ENCODE results near the gene PRIM2.
"Not testable (repeated sequence)": the region's sequence is repeated elsewhere in the genome, so short reads cannot be mapped to it uniquely, and the experiment has no call there.

PRIM2 gene

GRCh38 chr6:57631773-57632172 lies 314.3 kb downstream of the PRIM2 start:
- not testable (repeated sequence) for DNase-seq

- not testable (repeated sequence) for DNase-seq
These were observed 341.1 kb downstream of the PRIM2 start for GRCh38 chr6:57658526-57658925.

GRCh38 chr6:57659794-57660193 lies 342.4 kb downstream of the PRIM2 start:
- DNase-seq: not testable (repeated sequence)

- DNase-seq: not testable (repeated sequence)
These were observed 343.5 kb downstream of the PRIM2 start for GRCh38 chr6:57660940-57661339.

GRCh38 chr6:57668108-57668507 lies 350.7 kb downstream of the PRIM2 start:
- not testable (repeated sequence) for DNase-seq

GRCh38 chr6:57671237-57671636 lies 353.8 kb downstream of the PRIM2 start:
- not testable (repeated sequence) for DNase-seq

- not testable (repeated sequence) for DNase-seq
These were observed 354.7 kb downstream of the PRIM2 start for GRCh38 chr6:57671937-57672627.

GRCh38 chr6:57673281-57673680 lies 355.9 kb downstream of the PRIM2 start:
- not testable (repeated sequence) for DNase-seq

GRCh38 chr6:57675386-57675785 lies 358.0 kb downstream of the PRIM2 start:
- DNase-seq: not testable (repeated sequence)

GRCh38 chr6:57696382-57696781 lies 379.0 kb downstream of the PRIM2 start:
- DNase-seq: not testable (repeated sequence)

Measured in activated CD4-positive, alpha-beta T cell treated with anti-CD3 and anti-CD28 coated beads, Interleukin-2, amount 50 U/mL, for 16 hours (primary cell).